Liver (tissue), 9 donors: ENCODE measurements around the gene KLRF1. TPM values are rescaled to one million over a fixed set of nuclear protein-coding genes. Genes with fewer than 3 reads are reported as not detected.

Experiments
- DNase-seq: peaks from one replicate; pipeline ENCODE4 v3.0.0-alpha.2; 2017; ENCODE audit warnings: low spot score
- H3K27ac ChIP-seq, 2 donors: one replicate each; pipeline ENCODE4 v1.7.0; 2013; ENCODE audit warnings: inconsistent platforms in 2 of 2, low read length in 2 of 2, control low read depth in 1 of 2, low read depth in 1 of 2, mild to moderate bottlenecking in 1 of 2
- H3K27me3 ChIP-seq, 4 donors: one replicate each; pipeline versions ENCODE4 v1.6.1 to v1.7.0; 2013; ENCODE audit warnings: low read length in 3 of 4, inconsistent platforms in 1 of 4, mild to moderate bottlenecking in 1 of 4, moderate library complexity in 1 of 4; ENCODE audit not compliant: control insufficient read depth in 4 of 4, insufficient read depth in 4 of 4
- H3K36me3 ChIP-seq, 4 donors: one replicate each; pipeline versions ENCODE4 v1.6.1 to v1.7.0; 2013; ENCODE audit warnings: low read length in 3 of 4, mild to moderate bottlenecking in 3 of 4, low read depth in 1 of 4, moderate library complexity in 1 of 4; ENCODE audit not compliant: control insufficient read depth in 4 of 4, insufficient read depth in 3 of 4
- H3K4me1 ChIP-seq, 4 donors: one replicate each; pipeline versions ENCODE4 v1.6.1 to v1.7.0; 2013; ENCODE audit warnings: low read length in 3 of 4, mild to moderate bottlenecking in 3 of 4, moderate library complexity in 1 of 4; ENCODE audit not compliant: control insufficient read depth in 4 of 4, insufficient read depth in 4 of 4
- H3K4me3 ChIP-seq, 3 donors: one replicate each; pipeline versions ENCODE4 v1.6.1 to v1.7.0; 2013; ENCODE audit warnings: low read length in 3 of 3, control low read depth in 1 of 3, low read depth in 1 of 3, mild to moderate bottlenecking in 1 of 3
- H3K9ac ChIP-seq, 2 donors: one replicate each; pipeline ENCODE4 v1.7.0; 2013; ENCODE audit warnings: low read length in 2 of 2, mild to moderate bottlenecking in 2 of 2, moderate library complexity in 2 of 2, control low read depth in 1 of 2, low read depth in 1 of 2
- H3K9me3 ChIP-seq, 4 donors: one replicate each; pipeline versions ENCODE4 v1.6.1 to v1.7.0; 2013; ENCODE audit warnings: low read length in 3 of 4; ENCODE audit not compliant: control insufficient read depth in 4 of 4
- ATF3 ChIP-seq: IDR thresholded peaks from 2 replicates; pipeline ENCODE4 v1.6.1; 2016; ENCODE audit warnings: antibody characterized with exemption
- CTCF ChIP-seq: fragments of 150-350 bp; IDR thresholded peaks from 2 replicates; pipeline ENCODE4 v1.5.1; 2017; ENCODE audit warnings: improper control_type of control experiment, low read depth, low read length; ENCODE audit not compliant: missing input control
- EGR1 ChIP-seq, 2 donors: IDR thresholded peaks; 2 replicates each; pipeline ENCODE4 v1.6.1; 2016 to 2018; ENCODE audit warnings: antibody characterized with exemption in 2 of 2, low read depth in 2 of 2
- FOXA1 ChIP-seq: IDR thresholded peaks from 2 replicates; pipeline ENCODE4 v1.6.1; 2016; ENCODE audit warnings: antibody characterized with exemption
- FOXA2 ChIP-seq: IDR thresholded peaks from 2 replicates; pipeline ENCODE4 v1.6.1; 2016; ENCODE audit warnings: antibody characterized with exemption
- GABPA ChIP-seq, 2 donors: IDR thresholded peaks in 1 of 2; conservative IDR thresholded peaks in 1 of 2; 2 replicates each; pipeline ENCODE4 v1.6.1; 2016; ENCODE audit warnings: antibody characterized with exemption in 2 of 2, mild to moderate bottlenecking in 1 of 2, moderate library complexity in 1 of 2
- HNF4A ChIP-seq, 2 donors: conservative IDR thresholded peaks; 2 replicates each; pipeline ENCODE4 v1.6.1; 2016; ENCODE audit warnings: antibody characterized with exemption in 2 of 2, mild to moderate bottlenecking in 2 of 2
- HNF4G ChIP-seq: IDR thresholded peaks from 2 replicates; pipeline ENCODE4 v1.6.1; 2016; ENCODE audit warnings: antibody characterized with exemption
- JUND ChIP-seq, 2 donors: IDR thresholded peaks; 2 replicates each; pipeline ENCODE4 v1.6.1; 2016; ENCODE audit warnings: antibody characterized with exemption in 2 of 2
- MAX ChIP-seq: IDR thresholded peaks from 2 replicates; pipeline ENCODE4 v1.6.1; 2016; ENCODE audit warnings: antibody characterized with exemption
- NR2F2 ChIP-seq: IDR thresholded peaks from 2 replicates; pipeline ENCODE4 v1.6.1; 2016; ENCODE audit warnings: antibody characterized with exemption
- RAD21 ChIP-seq, 2 donors: IDR thresholded peaks; 2 replicates each; pipeline ENCODE4 v1.6.1; 2016; ENCODE audit warnings: antibody characterized with exemption in 2 of 2, mild to moderate bottlenecking in 2 of 2
- REST ChIP-seq: IDR thresholded peaks from 2 replicates; pipeline ENCODE4 v1.6.1; 2016; ENCODE audit warnings: antibody characterized with exemption, mild to moderate bottlenecking
- RXRA ChIP-seq, 2 donors: IDR thresholded peaks; 2 replicates each; pipeline ENCODE4 v1.6.1; 2017 to 2018; ENCODE audit warnings: antibody characterized with exemption in 2 of 2, mild to moderate bottlenecking in 1 of 2
- SP1 ChIP-seq: IDR thresholded peaks from 2 replicates; pipeline ENCODE4 v1.6.1; 2018; ENCODE audit warnings: antibody characterized with exemption, mild to moderate bottlenecking
- TAF1 ChIP-seq: conservative IDR thresholded peaks from 2 replicates; pipeline ENCODE4 v1.6.1; 2016; ENCODE audit warnings: antibody characterized with exemption, mild to moderate bottlenecking
- YY1 ChIP-seq: IDR thresholded peaks from 2 replicates; pipeline ENCODE4 v1.6.1; 2016; ENCODE audit warnings: antibody characterized with exemption, mild to moderate bottlenecking
- ZBTB33 ChIP-seq: IDR thresholded peaks from 2 replicates; pipeline ENCODE4 v1.6.1; 2016; ENCODE audit warnings: antibody characterized with exemption
- WGBS: extraction: QIAGEN DNeasy Blood & Tissue Kit; methylation state at CpG from one replicate; pipeline ENCODE4 v1.1.7; 2013; 5-methylcytosine and 5-hydroxymethylcytosine counted together
- polyA plus RNA-seq, 2 donors: library from polyadenylated mRNA; stranded (reverse) in 1 of 2; unstranded in 1 of 2; fragments of 200-250 nt in 1 of 2; fragments of >200 nt in 1 of 2; fragmentation: Nextera tagmentation in 1 of 2; extraction: Ambion mirVana in 1 of 2; gene quantifications; one replicate each; pipeline versions ENCODE4 v1.2.1 to v1.2.3, GENCODE V29; 2013 to 2015
- total RNA-seq, 2 donors: library from RNA; depleted of rRNA; stranded (reverse); fragments of >200 nt; gene quantifications; one replicate each; pipeline ENCODE4 v1.2.3, GENCODE V29; 2014
- donor health status: healthy.
- donor health status: healthy.
- donor health status: healthy.
- donor health status: healthy.
- donor health status: healthy.

KLRF1 gene
- total and polyA plus RNA-seq, 4 donors = 0.18 to 1.5 (median 0.76) TPM

- Histone ChIP-seq H3K9ac (no peak overlapping the region), H3K27ac (no peak overlapping the region)
These were observed 16.6 kb upstream of the KLRF1 start for GRCh38 chr12:9810671-9811070.

More at GRCh38 chr12:9810671-9811070, 16.6 kb upstream of the KLRF1 start:
- Histone ChIP-seq H3K9me3 (no peaks in the 10 kb centered on the region), H3K36me3 (no peaks in the 10 kb centered on the region), H3K27me3 (no peaks in the 10 kb centered on the region), H3K4me1 (peaks cover 0 to 9% (median 3%) of the 10 kb centered on the region in 4 donors), H3K4me3 (no peak overlapping the region)
- TF ChIP-seq NR2F2 (no peak), ATF3 (no peak), FOXA1 (no peak), FOXA2 (no peak), YY1 (no peak), RXRA (IDR thresholded peaks at IDR 0.05) (no peak), SP1 (no peak), EGR1 (IDR thresholded peaks at IDR 0.05; ENCODE audit: low read depth in 2 of 2) (no peak), HNF4G (no peak), HNF4A (conservative IDR thresholded peaks at IDR 0.05) (no peak), TAF1 (no peak), CTCF (no peak), GABPA (IDR thresholded peaks at IDR 0.05 in 1 of 2, conservative IDR thresholded peaks at IDR 0.05 in 1 of 2) (no peak), MAX (no peak), RAD21 (IDR thresholded peaks at IDR 0.05) (no peak), REST (no peak), ZBTB33 (no peak), JUND (IDR thresholded peaks at IDR 0.05) (no peak)
- DNase-seq = no peak
- 75% methylated on average over 2 of the region's 2 CpGs for WGBS
